ENCODE results near the gene ZNF521.
"Not testable (repeated sequence)": the region's sequence is repeated elsewhere in the genome, so short reads cannot be mapped to it uniquely, and the experiment has no call there.

Gene ZNF521

DNA sequence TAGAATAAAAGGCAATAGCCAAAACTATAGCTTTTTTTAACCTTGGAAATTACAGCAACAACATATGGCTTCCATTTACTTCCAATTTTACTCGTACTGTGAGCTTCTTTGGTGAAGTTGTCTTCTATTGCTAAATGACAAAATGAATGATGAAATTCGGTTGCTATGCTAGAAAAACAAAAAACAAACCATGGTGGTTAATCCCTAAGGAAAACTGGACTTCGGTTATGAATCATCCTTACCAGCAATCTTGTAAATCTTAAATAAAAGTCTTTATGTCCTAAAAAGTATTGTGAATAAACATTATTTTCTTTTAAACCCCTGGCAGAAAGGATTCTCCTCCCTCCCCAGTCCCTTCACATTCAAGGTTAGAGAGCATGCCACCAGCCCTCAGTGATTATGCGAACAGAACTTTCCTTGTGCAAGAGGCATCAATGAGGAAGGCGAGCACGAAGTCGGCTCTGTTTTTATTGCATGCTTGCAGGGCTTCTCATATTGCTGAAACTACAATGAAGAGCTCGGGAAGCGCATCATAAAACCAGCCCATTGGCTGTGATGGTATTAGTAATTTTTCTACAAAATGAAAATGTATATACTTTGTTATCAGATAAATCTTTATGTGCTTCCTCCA, 62.9 kb downstream of the ZNF521 start:
- DNase-seq (ENCODE audit: low spot score), result peak; percentile 16

DNA sequence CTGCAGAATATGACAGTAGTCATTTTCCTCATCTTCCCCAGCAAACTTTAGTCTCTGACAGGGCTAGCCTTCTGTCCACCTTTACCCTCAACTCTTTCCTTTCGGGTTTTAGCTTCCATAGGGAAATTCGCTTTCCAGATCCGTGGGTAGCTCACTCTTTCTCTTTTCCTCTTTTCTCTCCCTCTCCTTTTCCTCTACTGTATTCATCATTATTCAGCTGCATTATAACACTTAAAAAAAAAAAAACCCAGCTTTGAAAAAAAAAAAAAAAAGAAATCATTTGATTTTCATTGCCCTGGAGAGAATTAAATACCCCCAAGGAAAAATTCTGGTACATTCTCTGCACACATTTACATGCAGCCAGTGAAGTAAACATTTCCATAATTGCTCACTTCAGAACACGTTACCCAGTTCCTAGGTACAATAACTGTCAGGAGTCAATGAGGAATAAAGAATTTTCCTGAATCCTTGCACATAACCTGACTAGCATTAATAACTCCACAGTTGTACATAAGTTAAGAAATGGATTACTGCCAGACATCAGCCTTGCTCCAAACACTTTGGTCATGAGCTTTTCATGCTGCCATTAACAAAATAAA, 63.5 kb downstream of the ZNF521 start:
- no peak for DNase-seq (ENCODE audit: low spot score)

DNA sequence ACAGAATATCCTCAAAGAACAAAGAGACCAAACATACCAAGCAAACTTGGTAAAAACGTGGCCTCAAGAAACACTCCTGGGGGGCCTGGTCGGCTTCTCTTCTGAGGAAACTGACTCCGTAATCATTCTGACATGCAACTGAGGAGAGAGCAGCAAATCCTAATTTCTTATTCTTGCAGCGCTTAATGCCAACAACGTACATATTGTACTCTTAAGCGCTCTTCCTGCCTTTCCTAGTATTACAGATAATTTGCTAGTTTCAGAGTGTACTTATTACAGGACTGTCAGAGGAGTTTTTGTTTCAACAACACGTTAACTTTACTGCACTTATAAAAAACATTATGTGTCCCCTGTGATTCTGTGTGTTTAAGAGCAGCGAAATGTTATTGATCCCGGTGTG, 64.9 kb downstream of the ZNF521 start:
- DNase-seq (ENCODE audit: low spot score), result no peak

DNA sequence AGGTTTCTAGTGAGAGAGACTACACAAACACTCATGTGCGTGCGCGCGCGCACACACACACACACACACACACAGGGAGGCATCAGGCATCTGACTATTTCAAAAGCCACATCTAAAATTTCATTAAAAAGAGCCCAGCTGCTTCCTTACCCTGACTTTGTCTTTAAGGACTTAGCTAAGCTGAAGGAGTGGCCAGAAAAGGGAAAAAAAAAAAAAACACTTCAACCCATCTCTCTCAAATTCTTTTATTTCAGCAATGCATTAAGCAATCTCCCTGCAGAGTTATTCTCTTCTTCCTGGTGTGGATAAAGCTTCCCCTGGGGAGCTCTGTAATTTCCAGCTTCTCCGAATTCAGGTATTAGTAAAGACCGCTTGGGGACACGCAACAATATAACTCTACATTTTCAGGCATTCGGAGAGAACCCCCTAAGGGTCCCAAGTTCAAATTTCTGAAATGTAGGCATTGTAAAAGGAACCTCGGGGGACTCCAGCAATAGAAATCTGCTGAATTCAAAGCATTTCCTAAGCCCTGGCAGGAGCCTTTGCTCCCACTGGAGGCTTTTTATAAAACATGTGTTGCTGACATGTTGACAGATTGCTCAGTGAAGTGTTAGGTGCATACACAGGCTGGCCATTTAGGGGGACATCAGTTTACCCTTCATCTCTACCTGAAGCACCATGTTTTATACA, 67.0 kb downstream of the ZNF521 start:
- DNase-seq (ENCODE audit: low spot score), result no peak

DNA sequence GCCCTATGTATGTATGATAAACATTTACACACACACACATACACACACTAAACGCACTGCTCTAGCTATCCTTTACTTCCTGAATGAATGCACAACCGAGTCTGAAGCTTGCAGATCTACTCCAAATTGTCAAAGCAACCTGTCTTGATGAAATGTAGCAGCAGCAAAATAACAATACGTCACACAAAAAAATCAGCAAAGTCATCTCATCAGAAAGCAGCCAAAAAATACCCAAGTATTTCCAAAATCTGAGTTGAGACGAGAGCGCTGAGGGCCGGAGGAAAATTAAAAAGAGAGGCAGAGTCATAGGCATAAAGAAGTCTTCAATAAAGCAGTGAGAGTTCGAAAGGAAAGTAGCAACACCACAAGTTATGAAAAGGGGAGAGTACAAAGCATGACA, 67.7 kb downstream of the ZNF521 start:
- DNase-seq (ENCODE audit: low spot score), result no peak

DNA sequence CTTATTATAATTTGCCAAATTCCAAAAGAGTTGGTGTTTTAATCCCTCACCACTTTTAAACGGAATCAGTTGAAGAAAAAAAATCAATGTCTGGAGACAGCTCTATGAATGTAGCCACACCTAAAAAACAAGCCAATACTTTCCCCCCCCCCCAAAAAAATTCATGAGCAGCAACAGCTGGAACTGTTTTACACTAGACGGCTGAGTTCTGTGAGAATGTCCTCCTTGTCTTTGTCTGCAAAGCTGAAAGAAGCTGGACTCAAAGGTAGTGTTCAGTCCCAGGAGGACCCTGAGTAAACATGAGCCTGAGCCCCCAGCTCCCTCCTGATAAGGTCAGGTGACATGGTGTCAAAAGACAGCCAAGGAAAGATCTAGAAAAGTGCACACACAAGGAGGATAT, 68.2 kb downstream of the ZNF521 start:
- no peak for DNase-seq (ENCODE audit: low spot score)

DNA sequence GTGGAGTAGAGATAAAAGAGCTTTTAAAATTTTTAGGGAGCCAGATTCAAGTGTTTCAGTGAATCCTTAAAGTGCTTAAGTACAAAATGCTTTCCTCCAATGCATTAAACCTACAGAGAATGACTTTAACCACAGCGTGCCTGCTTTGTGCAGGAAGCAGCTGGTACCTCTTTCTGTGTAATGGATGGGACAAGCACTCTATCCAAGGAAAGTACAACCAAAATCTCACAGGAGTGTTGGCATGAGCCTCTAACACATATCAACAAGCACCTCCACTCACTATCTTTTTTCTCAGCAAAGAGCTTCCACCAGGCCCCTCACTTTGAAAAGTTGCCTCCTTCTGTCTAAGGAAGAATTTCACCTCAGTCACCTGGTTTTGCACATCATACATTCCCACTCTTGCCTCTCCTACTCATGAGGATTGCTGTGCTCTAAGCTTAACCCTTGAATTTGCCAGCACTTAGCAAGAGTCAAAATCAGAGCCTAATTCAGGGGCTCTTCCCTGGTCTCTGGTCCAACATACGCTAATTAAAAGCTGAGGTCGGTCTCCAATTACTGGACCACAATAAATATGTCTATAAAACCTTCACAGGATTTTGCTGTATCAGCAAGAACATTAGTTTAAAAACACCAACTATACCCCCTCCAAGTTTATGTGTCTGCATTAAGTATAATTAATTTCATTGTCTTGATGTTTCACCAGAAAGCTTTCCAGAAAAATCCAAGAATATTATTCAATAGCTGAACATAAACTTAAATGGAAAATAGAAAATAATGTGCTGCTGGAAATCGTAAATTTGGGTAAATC, 68.9 kb downstream of the ZNF521 start:
- no peak for DNase-seq (ENCODE audit: low spot score)

DNA sequence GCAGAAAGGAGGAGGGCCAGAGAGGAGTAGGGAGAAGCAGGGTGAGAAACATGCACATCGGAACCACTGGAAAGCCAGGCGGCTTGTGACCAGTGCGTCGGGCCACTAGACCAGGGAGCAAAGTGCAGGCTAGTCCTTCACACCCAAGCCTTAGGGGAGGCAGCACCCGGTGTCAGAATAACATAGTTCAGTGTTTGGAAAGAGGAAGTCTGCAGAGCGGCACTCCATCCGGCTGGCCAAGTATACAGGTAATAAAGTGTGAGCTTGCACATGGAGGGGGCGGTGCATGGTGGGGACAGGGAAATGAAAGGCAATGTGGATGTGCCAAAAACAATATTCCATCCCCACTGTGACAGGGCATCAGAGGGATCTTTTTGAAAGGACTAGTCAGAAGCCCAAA, 69.7 kb downstream of the ZNF521 start:
- DNase-seq (ENCODE audit: low spot score), result no peak

DNA sequence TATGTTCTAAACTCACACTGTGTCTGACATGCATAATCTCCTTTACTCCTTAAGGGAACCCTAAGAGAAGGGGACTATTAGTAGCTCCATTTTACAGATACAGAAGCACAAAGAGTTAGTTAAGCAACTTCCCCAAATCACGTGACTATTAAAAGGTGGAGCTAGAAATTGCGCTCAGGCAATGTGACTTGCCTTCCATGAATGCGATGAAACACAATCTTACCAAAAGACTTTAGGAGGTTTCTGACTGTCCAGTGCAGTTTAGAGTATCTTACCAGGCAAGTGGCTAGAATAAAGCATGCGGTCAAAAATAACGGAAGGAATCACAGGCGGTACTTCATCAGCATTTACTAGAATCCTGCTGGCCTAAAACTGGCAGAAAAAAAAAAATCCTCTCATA, 70.4 kb downstream of the ZNF521 start:
- DNase-seq (ENCODE audit: low spot score), result no peak

DNA sequence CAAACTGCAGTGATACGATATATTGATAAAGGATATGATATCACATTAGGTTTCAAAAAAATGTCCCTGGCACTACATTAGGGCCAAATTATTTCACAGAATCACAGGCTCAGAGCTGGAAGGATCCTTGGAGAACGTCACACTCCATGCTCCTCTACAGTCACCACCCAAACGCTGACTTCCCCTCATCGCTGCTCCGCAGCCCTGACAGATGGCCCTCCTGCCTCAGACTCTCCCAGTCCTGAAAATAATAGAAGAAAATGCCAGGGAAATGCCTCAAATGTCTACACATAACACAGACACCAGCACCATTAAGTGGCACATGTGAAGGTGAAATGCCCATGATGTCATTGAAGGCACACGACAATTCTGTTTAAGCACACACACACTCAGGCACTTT, 72.0 kb downstream of the ZNF521 start:
- DNase-seq (ENCODE audit: low spot score), result no peak

DNA sequence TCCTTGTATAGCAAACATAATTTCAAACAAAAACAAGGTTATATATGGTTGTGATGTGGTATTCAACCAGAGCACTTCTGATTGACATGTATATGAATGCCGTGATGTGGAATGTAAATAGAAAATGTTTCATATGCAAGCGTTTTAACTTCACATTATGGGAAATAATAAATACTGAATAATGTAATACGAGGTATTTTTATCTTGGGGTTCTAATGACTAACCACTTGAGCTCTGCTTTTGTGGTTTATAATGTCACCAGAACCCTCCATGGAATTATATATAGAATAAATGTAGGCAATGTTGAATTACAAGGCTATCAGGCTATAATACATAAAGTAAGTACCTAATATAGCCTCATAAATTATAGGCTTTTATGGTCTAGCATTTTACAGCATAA, 72.4 kb downstream of the ZNF521 start:
- no peak for DNase-seq (ENCODE audit: low spot score)

DNA sequence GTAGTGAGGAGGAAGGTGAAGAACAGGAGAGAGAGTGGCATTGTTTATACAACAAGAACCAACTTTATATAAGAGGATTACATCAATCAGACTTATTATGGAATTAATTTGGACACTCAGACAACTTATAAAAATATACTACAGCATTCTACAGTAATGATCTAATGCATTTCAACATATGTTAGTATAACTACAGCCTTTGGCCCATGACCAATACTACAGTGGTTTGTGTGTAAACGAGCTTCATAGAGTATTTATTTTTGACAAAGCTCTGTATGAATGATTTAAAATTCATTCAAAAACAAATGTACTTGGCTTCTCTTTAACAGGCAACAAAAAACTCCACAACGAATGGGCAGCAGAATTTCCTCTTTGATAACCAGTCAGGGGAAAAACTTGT, 72.8 kb downstream of the ZNF521 start:
- no peak for DNase-seq (ENCODE audit: low spot score)

DNA sequence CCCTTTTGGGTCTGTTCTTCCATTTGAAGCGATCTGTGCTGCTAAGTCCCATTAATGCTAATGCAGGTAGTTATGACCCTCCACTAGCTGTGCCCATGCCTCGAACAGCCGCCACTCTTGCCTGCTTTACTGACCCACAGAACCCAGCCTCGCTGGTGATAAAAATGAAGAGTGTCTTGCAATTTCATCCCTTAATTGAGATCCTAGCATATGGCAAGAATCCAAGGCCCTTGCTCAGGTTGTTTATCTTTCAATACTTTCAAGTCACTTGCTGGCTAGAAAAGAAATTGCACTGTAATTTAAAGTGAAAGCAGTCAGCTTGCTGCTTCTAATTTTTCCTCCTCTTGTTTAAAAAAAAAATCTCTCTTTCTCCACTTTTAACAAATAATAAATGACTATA, 73.6 kb downstream of the ZNF521 start:
- no peak for DNase-seq (ENCODE audit: low spot score)

DNA sequence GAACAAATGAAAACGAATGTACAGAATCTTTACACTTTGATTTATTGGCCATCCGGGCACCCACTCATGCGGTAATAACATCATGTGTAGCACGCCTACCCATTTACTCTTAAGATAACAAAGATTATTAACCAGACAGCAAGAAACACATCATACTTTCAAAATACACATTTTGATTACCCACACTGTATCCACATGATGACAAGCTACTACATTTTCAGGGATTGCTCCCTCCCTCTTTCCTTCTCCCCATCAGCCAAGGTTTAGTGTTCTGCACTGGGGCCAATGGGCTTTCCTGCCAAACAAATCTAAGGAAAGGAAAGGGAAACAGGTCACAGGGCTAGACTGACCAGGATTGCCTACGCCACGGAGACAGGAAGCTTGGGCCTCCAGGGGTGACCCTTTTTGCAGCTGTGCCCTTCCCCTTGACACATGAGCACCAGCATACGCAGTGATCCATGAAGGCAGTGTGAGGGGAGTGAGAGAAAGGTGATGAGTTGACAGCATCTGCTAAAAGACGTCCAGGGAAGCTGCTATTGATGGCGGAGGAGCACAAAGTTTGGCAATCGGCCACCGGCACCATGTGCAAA, 76.5 kb downstream of the ZNF521 start:
- no peak for DNase-seq (ENCODE audit: low spot score)

DNA sequence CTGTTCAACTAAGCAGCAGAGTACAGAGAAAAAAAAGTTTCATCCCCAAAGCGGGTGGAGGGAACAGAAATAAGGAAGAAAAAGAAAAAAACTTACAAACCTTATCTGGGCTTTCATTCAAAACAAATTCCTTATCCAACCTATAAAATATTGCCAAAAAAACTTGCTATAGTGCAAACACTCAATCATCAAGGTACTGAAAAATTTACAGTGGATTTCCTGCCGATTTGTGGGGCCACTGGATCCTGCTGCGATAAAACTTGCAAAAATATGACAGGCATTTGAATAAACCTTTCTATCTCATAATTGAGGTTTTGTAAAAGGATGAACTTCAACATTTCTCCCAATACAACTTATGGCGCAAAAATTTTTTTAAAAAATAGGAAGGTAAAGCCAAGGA, 77.0 kb downstream of the ZNF521 start:
- DNase-seq (ENCODE audit: low spot score), result no peak

DNA sequence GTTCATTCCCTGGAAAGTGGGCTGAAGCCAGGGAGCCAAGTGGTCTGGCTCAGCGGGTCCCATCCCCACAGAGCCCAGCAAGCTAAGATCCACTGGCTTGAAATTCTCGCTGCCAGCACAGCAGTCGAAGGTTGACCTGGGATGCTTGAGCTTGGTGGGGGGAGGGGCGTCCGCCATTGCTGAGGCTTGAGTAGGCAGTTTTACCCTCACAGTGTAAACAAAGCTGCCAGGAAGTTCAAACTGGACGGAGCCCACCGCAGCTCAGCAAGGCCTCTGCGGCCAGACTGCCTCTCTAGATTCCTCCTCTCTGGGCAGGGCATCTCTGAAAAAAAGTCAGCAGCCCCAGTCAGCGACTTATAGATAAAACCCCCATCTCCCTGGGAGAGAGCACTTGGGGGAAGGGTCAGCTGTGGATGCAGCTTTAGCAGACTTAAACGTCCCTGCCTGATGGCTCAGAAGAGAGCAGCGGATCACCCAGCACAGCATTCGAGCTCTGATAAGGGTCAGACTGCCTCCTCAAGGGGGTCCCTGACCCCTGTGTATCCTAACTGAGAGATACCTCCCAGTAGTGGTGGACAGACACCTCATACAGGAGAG, 84.9 kb downstream of the ZNF521 start:
- DNase-seq (ENCODE audit: low spot score), result not testable (repeated sequence)

DNA sequence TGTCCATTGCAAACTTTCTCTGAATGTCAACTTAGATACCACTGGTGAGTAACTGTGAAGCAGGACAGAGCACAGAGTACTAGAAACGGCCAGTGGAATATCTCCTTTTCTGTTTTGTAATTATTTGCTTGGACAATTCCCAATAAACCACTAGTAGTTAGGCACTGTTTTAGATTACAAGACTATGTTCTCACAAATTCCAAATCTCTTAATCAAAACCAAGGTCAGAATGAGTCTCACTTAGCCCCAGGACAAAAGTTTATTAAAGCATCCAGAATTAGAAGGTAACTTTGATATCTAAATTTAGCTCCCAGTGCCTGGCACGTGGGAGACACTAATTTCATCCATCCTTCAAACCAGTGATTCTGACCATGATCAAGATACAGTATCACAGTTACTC, 89.0 kb downstream of the ZNF521 start:
- no peak for DNase-seq (ENCODE audit: low spot score)

DNA sequence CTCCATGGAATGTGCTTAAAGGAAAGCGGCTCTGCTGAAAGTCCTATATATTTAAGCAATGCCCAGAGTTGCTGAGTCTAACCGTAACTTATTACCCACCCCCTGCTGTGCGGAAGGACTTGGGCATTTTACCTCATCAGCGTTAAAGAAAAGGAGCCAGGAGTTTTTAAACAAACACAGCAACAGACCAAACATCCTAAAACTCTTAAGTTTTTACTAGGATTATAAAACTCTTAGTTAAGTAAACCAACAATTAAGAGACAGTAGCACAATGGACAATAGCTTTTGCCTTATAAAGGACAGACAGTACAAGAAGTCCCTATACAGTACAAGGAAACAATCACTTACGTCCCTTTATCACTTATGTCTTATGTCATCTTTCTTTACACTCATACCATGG, 90.2 kb downstream of the ZNF521 start:
- no peak for DNase-seq (ENCODE audit: low spot score)

DNA sequence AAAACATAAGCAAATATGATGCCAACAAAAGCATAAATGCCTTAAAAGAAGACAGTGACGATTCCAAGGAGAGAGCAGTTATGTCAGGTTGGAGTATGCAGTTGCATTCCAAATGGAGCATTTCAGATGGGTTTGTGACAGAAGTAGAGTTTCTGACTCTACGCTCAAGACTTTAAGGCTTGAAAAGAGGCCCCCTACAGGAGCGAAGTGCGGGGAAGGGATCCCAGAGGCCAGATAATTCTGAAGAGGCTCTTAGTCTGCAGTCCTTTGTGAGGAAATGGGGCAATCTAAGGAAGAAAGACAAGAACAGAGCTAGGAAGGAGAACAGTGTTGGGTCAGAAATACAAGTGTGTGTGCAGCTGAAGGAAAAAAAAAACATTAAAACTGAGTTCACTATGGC, 95.5 kb downstream of the ZNF521 start:
- DNase-seq (ENCODE audit: low spot score), result no peak

DNA sequence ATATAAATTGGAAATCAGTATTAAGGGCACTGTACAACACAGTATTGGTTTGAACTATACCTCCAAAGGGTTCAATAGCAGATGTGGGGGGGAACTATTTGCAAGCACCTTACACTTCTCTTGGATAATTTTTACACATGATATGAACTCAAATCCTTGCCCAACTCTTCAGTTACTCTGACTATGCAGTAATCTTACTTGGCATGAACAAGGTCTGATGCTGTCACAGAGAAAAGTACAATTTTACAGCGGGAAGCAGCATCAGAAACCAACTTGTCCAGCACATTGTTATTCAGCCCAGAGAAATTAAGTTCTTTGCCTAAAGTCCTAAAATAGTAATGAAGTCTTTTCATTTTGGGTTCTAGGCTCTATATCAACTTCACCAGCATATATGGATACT, 98.2 kb downstream of the ZNF521 start:
- DNase-seq (ENCODE audit: low spot score), result no peak

DNA sequence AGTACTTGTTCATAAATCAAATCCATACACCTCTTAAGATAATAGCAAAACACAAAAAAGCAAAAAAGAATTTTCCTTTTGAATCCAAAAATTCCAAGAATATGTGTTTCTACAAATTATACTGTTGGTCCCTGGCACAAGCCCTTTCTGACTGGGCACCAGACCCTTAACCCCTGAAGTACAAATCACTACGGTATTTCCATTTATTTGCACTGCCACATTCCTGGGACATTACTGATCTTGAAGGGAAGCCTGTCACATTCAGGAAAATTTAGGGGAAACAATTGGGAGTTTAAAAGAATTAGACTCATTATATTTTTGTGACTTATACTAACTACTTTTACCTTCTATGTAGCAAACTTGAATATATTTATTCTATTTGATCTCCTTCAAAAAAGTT, 98.8 kb downstream of the ZNF521 start:
- DNase-seq (ENCODE audit: low spot score), result no peak

DNA sequence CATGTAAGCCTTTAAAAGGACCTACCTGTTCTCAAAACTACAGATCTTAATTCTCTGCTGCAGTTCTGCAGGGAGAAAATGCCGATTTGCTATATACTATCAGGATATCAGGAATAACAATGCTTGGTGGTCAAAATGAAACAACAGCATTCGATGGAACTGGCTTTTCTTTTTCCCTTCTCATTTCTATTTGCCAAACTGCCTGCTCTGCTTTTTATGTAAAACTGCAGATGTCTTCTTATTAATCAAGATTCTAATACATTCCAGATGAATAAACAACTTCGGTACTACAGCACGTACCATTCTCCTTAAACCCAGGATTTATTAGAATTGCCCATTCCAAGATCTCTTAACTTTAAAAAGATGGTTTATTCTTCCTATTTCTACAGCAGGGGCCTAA, 100.9 kb downstream of the ZNF521 start:
- DNase-seq (ENCODE audit: low spot score), result no peak
